GM12891 (cell line): ENCODE measurements around the gene SLC4A1AP.

ENCODE experiments used
- POLR2A ChIP-seq: IDR thresholded peaks from 2 replicates; pipeline ENCODE4 v1.6.1; 2011; ENCODE audit warnings: low read depth, low read length, control low read depth
- SPI1 ChIP-seq: IDR thresholded peaks from 2 replicates; pipeline ENCODE4 v1.6.1; 2011; ENCODE audit warnings: low read depth, low read length, control low read depth
- TAF1 ChIP-seq: IDR thresholded peaks from 2 replicates; pipeline ENCODE4 v1.6.1; 2011; ENCODE audit warnings: low read depth, low read length, control low read depth

DNA sequence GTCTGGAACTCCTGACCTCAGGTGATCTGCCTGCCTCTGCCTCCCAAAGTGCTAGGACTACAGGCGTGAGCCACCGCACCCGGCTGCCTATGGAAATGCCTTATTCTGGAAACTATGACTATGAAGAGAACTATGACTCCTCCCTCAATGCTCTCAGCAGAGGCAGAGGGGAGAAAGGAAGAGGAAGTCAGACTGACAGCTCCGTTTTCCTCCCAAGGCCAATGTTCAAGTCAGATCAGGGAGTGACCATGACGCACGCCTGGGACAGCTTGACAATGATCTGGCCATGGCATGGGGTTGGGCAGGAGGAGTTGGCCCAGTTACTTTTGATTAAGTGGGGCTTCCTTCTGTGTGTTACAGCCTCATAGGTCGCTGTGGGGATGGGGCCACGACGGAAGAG, 63.6 kb downstream of the SLC4A1AP start:
- TF ChIP-seq POLR2A: no peak
- no peak for TF ChIP-seq TAF1
- TF ChIP-seq SPI1: no peak
